Osteoblast (primary cell): Measurements from ENCODE around the gene KRTAP10-3. TPM values are rescaled to one million over a fixed set of nuclear protein-coding genes. Genes with fewer than 3 reads are reported as not detected.

ENCODE experiments used
- DNase-seq: peaks from one replicate; pipeline ENCODE4 v3.0.0; 2011; ENCODE audit warnings: low spot score, mixed read lengths; ENCODE audit not compliant: insufficient read length; ENCODE audit errors: missing footprints
- H2AFZ ChIP-seq: 2 replicates; pipeline ENCODE4 v1.6.0; 2011; ENCODE audit warnings: mild to moderate bottlenecking, low read length
- H3K27ac ChIP-seq: 2 replicates; pipeline ENCODE4 v1.5.1; 2011; ENCODE audit warnings: mild to moderate bottlenecking, low read depth, low read length, moderate library complexity
- H3K27me3 ChIP-seq: 2 replicates; pipeline ENCODE4 v1.6.0; 2012; ENCODE audit warnings: mild to moderate bottlenecking, control low read depth, inconsistent platforms, low read length, moderate library complexity; ENCODE audit not compliant: insufficient read depth
- H3K36me3 ChIP-seq: 2 replicates; pipeline ENCODE4 v1.5.1; 2011; ENCODE audit warnings: mild to moderate bottlenecking, low read length, control low read depth, moderate library complexity; ENCODE audit not compliant: insufficient read depth
- H3K4me1 ChIP-seq: 2 replicates; pipeline ENCODE4 v1.5.1; 2011; ENCODE audit warnings: mild to moderate bottlenecking, low read length, control low read depth, moderate library complexity; ENCODE audit not compliant: insufficient read depth
- H3K4me2 ChIP-seq: 2 replicates; pipeline ENCODE4 v1.6.0; 2011; ENCODE audit warnings: mild to moderate bottlenecking, low read length; ENCODE audit not compliant: insufficient read depth
- H3K4me3 ChIP-seq: fragments of 200-600 bp; sonication (generic); 3 replicates; pipeline ENCODE4 v1.5.1; 2012; ENCODE audit warnings: mild to moderate bottlenecking, low read length, inconsistent platforms; ENCODE audit not compliant: insufficient read depth
- H3K79me2 ChIP-seq: 2 replicates; pipeline ENCODE4 v1.6.0; 2012; ENCODE audit warnings: mild to moderate bottlenecking, low read length, control low read depth, inconsistent platforms; ENCODE audit not compliant: insufficient read depth
- H3K9me3 ChIP-seq: 2 replicates; pipeline ENCODE4 v1.5.1; 2011; ENCODE audit warnings: low read depth, low read length, control low read depth
- H4K20me1 ChIP-seq: 2 replicates; pipeline ENCODE4 v1.6.0; 2012; ENCODE audit warnings: mild to moderate bottlenecking, low read length, control low read depth; ENCODE audit not compliant: insufficient read depth
- CTCF ChIP-seq: IDR thresholded peaks from 2 replicates; pipeline ENCODE4 v1.5.1; 2011; ENCODE audit warnings: mild to moderate bottlenecking, low read depth, low read length, moderate library complexity; ENCODE audit errors: extremely low read depth
- total RNA-seq: library from RNA; depleted of rRNA; stranded (reverse); fragments of >200 nt; gene quantifications from 2 replicates; pipeline ENCODE4 v1.2.3, GENCODE V29; 2012

KRTAP10-3 gene
- total RNA-seq, 1 donor, result not detected

GRCh38 chr21:44599264-44600029 lies 40.9 kb upstream of the KRTAP10-3 start:
- no peaks in the 10 kb centered on the region for H3K79me2 ChIP-seq
- peaks cover 9% of the 10 kb centered on the region for H3K27me3 ChIP-seq
- no peak for TF ChIP-seq CTCF
- H3K4me1 ChIP-seq, result no peaks in the 10 kb centered on the region
- no peaks in the 10 kb centered on the region for H3K36me3 ChIP-seq
- H3K27ac ChIP-seq, result no peak overlapping the region
- peak; percentile 71 for DNase-seq
- no peak overlapping the region for H3K4me2 ChIP-seq
- H3K9me3 ChIP-seq, result no peaks in the 10 kb centered on the region
- no peak overlapping the region for H3K4me3 ChIP-seq
- no peaks in the 10 kb centered on the region for H4K20me1 ChIP-seq
- H2AFZ ChIP-seq, result no peak overlapping the region

GRCh38 chr21:44598061-44598460 lies 39.5 kb upstream of the KRTAP10-3 start:
- no peak for TF ChIP-seq CTCF
- DNase-seq, result no peak
- no peak overlapping the region for H3K4me3 ChIP-seq
- no peak overlapping the region for H2AFZ ChIP-seq
- no peaks in the 10 kb centered on the region for H3K79me2 ChIP-seq
- H4K20me1 ChIP-seq, result no peaks in the 10 kb centered on the region
- H3K27ac ChIP-seq, result no peak overlapping the region
- H3K27me3 ChIP-seq, result peaks cover 19% of the 10 kb centered on the region
- H3K4me1 ChIP-seq, result no peaks in the 10 kb centered on the region
- no peaks in the 10 kb centered on the region for H3K36me3 ChIP-seq
- no peak overlapping the region for H3K4me2 ChIP-seq
- no peaks in the 10 kb centered on the region for H3K9me3 ChIP-seq

- no peaks in the 10 kb centered on the region for H3K9me3 ChIP-seq
- no peak overlapping the region for H3K4me2 ChIP-seq
- TF ChIP-seq CTCF, result no peak
- no peaks in the 10 kb centered on the region for H3K79me2 ChIP-seq
- H3K4me3 ChIP-seq, result no peak overlapping the region
- H2AFZ ChIP-seq, result no peak overlapping the region
- H4K20me1 ChIP-seq, result no peaks in the 10 kb centered on the region
- H3K27me3 ChIP-seq, result peaks cover 30% of the 10 kb centered on the region
- no peak for DNase-seq
- no peak overlapping the region for H3K27ac ChIP-seq
- no peaks in the 10 kb centered on the region for H3K4me1 ChIP-seq
- H3K36me3 ChIP-seq, result no peaks in the 10 kb centered on the region
Observed at GRCh38 chr21:44596068-44596725, 37.6 kb upstream of the KRTAP10-3 start.

- no peaks in the 10 kb centered on the region for H3K9me3 ChIP-seq
- H3K4me1 ChIP-seq, result no peaks in the 10 kb centered on the region
- H2AFZ ChIP-seq, result no peak overlapping the region
- H3K79me2 ChIP-seq, result no peaks in the 10 kb centered on the region
- no peak overlapping the region for H3K27ac ChIP-seq
- no peak for DNase-seq
- no peak overlapping the region for H3K4me3 ChIP-seq
- H3K36me3 ChIP-seq, result no peaks in the 10 kb centered on the region
- TF ChIP-seq CTCF, result no peak
- H3K27me3 ChIP-seq, result peaks cover 30% of the 10 kb centered on the region
- H3K4me2 ChIP-seq, result no peak overlapping the region
- no peaks in the 10 kb centered on the region for H4K20me1 ChIP-seq
Observed at GRCh38 chr21:44595524-44595923, 36.9 kb upstream of the KRTAP10-3 start.
